Stimulated activated CD8-positive, alpha-beta memory T cell treated with anti-CD3 and anti-CD28 coated beads, Interleukin-2, amount 100 ng/mL, for 1 hour (primary cell): ENCODE data around the gene SORCS2.

Source experiments
- DNase-seq, 2 donors: peaks; one replicate each; pipeline ENCODE4 v3.0.0-alpha.2; 2020; ENCODE audit warnings: low read depth in 2 of 2

The SORCS2 gene

GRCh38 chr4:7665321-7665720 is 473.0 kb downstream of the SORCS2 start:
- no peak for DNase-seq

- no peak for DNase-seq
These were observed 473.7 kb downstream of the SORCS2 start for GRCh38 chr4:7666011-7666410.

GRCh38 chr4:7666744-7667143 is 474.4 kb downstream of the SORCS2 start:
- DNase-seq = no peak

- no peak for DNase-seq
These were observed 475.9 kb downstream of the SORCS2 start for GRCh38 chr4:7668271-7668670.

GRCh38 chr4:7668826-7669225 is 476.5 kb downstream of the SORCS2 start:
- DNase-seq = no peak

- DNase-seq = no peak
These were observed 480.3 kb downstream of the SORCS2 start for GRCh38 chr4:7672601-7673000.

GRCh38 chr4:7673121-7673520 is 480.8 kb downstream of the SORCS2 start:
- no peak for DNase-seq

- DNase-seq = no peak
These were observed 482.4 kb downstream of the SORCS2 start for GRCh38 chr4:7674706-7675105.

GRCh38 chr4:7675136-7675535 is 482.8 kb downstream of the SORCS2 start:
- no peak for DNase-seq

- DNase-seq = no peak
These were observed 483.4 kb downstream of the SORCS2 start for GRCh38 chr4:7675612-7676320.

GRCh38 chr4:7676398-7676922 is 484.1 kb downstream of the SORCS2 start:
- no peak for DNase-seq

GRCh38 chr4:7677086-7677485 is 484.7 kb downstream of the SORCS2 start:
- DNase-seq = no peak

GRCh38 chr4:7677799-7678301 is 485.5 kb downstream of the SORCS2 start:
- DNase-seq = no peak

GRCh38 chr4:7678318-7678852 is 486.0 kb downstream of the SORCS2 start:
- DNase-seq = no peak

GRCh38 chr4:7679406-7680040 is 487.2 kb downstream of the SORCS2 start:
- DNase-seq = no peak

GRCh38 chr4:7680106-7680505 is 487.8 kb downstream of the SORCS2 start:
- no peak for DNase-seq

GRCh38 chr4:7680731-7681130 is 488.4 kb downstream of the SORCS2 start:
- no peak for DNase-seq

GRCh38 chr4:7683126-7683703 is 490.9 kb downstream of the SORCS2 start:
- no peak for DNase-seq

- no peak for DNase-seq
These were observed 492.0 kb downstream of the SORCS2 start for GRCh38 chr4:7684294-7684693.

GRCh38 chr4:7686070-7686870 is 493.9 kb downstream of the SORCS2 start:
- no peak for DNase-seq

GRCh38 chr4:7687006-7687405 is 494.7 kb downstream of the SORCS2 start:
- DNase-seq = no peak

GRCh38 chr4:7687796-7688195 is 495.5 kb downstream of the SORCS2 start:
- DNase-seq = no peak
